HL-60 (cell line): ENCODE results near the gene MVD.

ENCODE experiments used
- CTCF ChIP-seq: IDR thresholded peaks from one replicate; pipeline ENCODE4 v1.5.1; 2011; ENCODE audit warnings: low read length, control low read depth, inconsistent platforms; ENCODE audit not compliant: insufficient read depth
- POLR2AphosphoS5 ChIP-seq: IDR thresholded peaks from 2 replicates; pipeline ENCODE4 v1.6.1; 2012; ENCODE audit warnings: low read depth
- REST ChIP-seq: IDR thresholded peaks from 2 replicates; pipeline ENCODE4 v1.6.1; 2012; ENCODE audit warnings: low read depth; ENCODE audit not compliant: insufficient replicate concordance

- no peak for TF ChIP-seq CTCF
- TF ChIP-seq POLR2AphosphoS5, result no peak
- TF ChIP-seq REST, result no peak
Measured at GRCh38 chr16:88610080-88610479, 52.8 kb downstream of the MVD start.
